ENCODE results near the gene STX16.
A peak's percentile ranks its signal among the peaks of the same experiment; 100 is the strongest.

STX16 gene

DNA sequence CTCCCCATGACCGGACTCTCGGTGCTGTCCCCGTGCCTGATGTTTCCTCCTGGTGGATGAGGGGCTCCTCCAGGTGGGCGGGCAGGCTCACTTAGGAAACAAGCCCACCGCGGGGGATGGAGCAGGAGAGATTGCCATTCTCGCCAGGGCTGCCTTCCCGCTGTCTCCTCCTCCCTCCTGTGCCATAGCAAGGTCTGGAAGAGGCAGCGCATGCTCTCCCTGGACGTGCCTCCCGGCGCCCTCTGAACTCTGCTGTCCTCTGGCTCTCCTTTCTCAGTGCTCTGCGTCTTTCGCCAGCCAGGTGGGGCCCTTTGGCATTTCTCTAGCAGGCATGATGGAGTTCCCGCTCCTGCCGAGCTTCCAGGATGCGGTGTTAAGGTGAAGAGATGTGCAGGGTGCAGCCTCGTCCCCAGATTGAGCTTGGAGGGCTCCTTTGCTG lies 24.1 kb downstream of the STX16 start:
- no peaks in the 10 kb centered on the region for H3K27me3 ChIP-seq (ENCODE audit: insufficient read depth, low read length, poor library complexity)

DNA sequence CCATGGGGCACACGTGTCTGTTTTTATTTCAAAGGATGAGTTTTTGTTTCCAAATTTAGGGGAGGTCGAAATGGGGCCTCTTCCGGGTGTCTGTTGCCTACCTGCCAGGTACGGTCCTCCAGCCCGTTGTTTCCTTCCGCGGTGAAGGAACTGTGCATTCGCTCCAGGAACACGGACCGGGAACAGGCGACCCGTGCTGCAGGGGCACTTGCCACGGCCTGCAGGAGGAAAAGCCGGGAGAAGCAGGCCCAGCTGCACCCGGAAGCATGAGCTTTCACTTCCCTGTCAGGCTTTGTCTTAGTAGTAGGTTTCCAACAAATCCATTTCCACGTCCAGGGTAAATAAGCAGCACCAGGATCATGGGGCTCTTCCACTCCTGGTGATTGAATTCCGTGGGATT lies 24.6 kb downstream of the STX16 start:
- WGBS (ENCODE audit: extremely low coverage, insufficient coverage, low lambda C conversion rate) = no CpG with 5 or more reads among the region's 17 CpGs
- H3K23ac ChIP-seq (ENCODE audit: low read length) = no peak overlapping the region
- no peaks in the 10 kb centered on the region for H3K79me2 ChIP-seq (ENCODE audit: control insufficient read depth, insufficient read depth, low read length)
- H2BK5ac ChIP-seq (ENCODE audit: low read length) = no peak overlapping the region
- peaks cover 4% of the 10 kb centered on the region for H3K79me1 ChIP-seq (ENCODE audit: low read length)
- H3K56ac ChIP-seq (ENCODE audit: low read length) = no peak overlapping the region
- no peak overlapping the region for H3K9ac ChIP-seq (ENCODE audit: low read length)
- no peak overlapping the region for H3K18ac ChIP-seq (ENCODE audit: low read length)
- no peak overlapping the region for H3K4me3 ChIP-seq (ENCODE audit: low read length)
- no peak overlapping the region for H3K4ac ChIP-seq (ENCODE audit: low read depth, low read length)
- H2BK120ac ChIP-seq (ENCODE audit: low read depth, low read length) = no peak overlapping the region
- H4K8ac ChIP-seq (ENCODE audit: low read depth, low read length) = no peak overlapping the region
- no peak overlapping the region for H4K5ac ChIP-seq (ENCODE audit: low read length)
- no peak overlapping the region for H2BK15ac ChIP-seq (replicated peaks; ENCODE audit: low read depth)
- peaks cover 9% of the 10 kb centered on the region for H3K36me3 ChIP-seq (ENCODE audit: control insufficient read depth, insufficient read depth, low read length)
- H2AK5ac ChIP-seq (ENCODE audit: low read length) = no peak overlapping the region
- no peak overlapping the region for H3K27ac ChIP-seq (ENCODE audit: low read depth, low read length)
- no peak for DNase-seq
- H3K27me3 ChIP-seq (ENCODE audit: insufficient read depth, low read length, poor library complexity) = no peaks in the 10 kb centered on the region
- H3K4me1 ChIP-seq (ENCODE audit: control insufficient read depth, low read depth, low read length) = peaks cover 2% of the 10 kb centered on the region
- H3K4me2 ChIP-seq (ENCODE audit: low read length) = no peak overlapping the region

More for the DNA sequence above, 24.1 kb downstream of the STX16 start:
- Histone ChIP-seq H3K4me2 (ENCODE audit: low read length) (no peak overlapping the region), H3K18ac (ENCODE audit: low read length) (no peak overlapping the region), H2BK5ac (ENCODE audit: low read length) (no peak overlapping the region), H3K27ac (ENCODE audit: low read depth, low read length) (no peak overlapping the region), H3K4me1 (ENCODE audit: control insufficient read depth, low read depth, low read length) (peaks cover 4% of the 10 kb centered on the region), H3K36me3 (ENCODE audit: control insufficient read depth, insufficient read depth, low read length) (peaks cover 10% of the 10 kb centered on the region), H3K4me3 (ENCODE audit: low read length) (no peak overlapping the region), H3K23ac (ENCODE audit: low read length) (no peak overlapping the region), H3K4ac (ENCODE audit: low read depth, low read length) (no peak overlapping the region), H4K8ac (ENCODE audit: low read depth, low read length) (no peak overlapping the region), H2AK5ac (ENCODE audit: low read length) (no peak overlapping the region), H2BK15ac (replicated peaks; ENCODE audit: low read depth) (no peak overlapping the region), H3K79me1 (ENCODE audit: low read length) (peaks cover 5% of the 10 kb centered on the region), H2BK120ac (ENCODE audit: low read depth, low read length) (no peak overlapping the region), H3K56ac (ENCODE audit: low read length) (no peak overlapping the region), H3K79me2 (ENCODE audit: control insufficient read depth, insufficient read depth, low read length) (no peaks in the 10 kb centered on the region), H4K5ac (ENCODE audit: low read length) (no peak overlapping the region), H3K9ac (ENCODE audit: low read length) (no peak overlapping the region)
- no CpG with 5 or more reads among the region's 18 CpGs for WGBS (ENCODE audit: extremely low coverage, insufficient coverage, low lambda C conversion rate)
- no peak for DNase-seq

DNA sequence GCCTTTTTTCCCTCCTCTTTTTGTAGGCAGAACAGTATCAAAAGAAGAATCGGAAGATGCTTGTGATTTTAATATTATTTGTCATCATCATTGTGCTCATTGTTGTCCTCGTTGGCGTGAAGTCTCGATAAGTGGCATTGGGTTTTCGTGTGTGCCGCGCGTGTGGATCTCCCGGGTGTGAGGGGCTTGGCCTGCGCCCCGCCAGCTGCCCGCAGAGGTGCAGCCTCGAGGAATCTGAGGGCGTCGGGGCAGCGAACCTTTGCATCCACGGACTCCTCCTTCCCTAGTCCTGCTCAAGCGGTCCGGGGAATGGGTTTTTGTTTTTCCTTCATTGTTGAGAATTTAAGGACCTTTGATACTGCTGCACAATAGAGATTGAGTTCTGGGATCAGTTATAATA lies 25.1 kb downstream of the STX16 start:
- H3K18ac ChIP-seq (ENCODE audit: low read length) = no peak overlapping the region
- no peak overlapping the region for H3K4me2 ChIP-seq (ENCODE audit: low read length)
- peaks cover 10% of the 10 kb centered on the region for H3K36me3 ChIP-seq (ENCODE audit: control insufficient read depth, insufficient read depth, low read length)

DNA sequence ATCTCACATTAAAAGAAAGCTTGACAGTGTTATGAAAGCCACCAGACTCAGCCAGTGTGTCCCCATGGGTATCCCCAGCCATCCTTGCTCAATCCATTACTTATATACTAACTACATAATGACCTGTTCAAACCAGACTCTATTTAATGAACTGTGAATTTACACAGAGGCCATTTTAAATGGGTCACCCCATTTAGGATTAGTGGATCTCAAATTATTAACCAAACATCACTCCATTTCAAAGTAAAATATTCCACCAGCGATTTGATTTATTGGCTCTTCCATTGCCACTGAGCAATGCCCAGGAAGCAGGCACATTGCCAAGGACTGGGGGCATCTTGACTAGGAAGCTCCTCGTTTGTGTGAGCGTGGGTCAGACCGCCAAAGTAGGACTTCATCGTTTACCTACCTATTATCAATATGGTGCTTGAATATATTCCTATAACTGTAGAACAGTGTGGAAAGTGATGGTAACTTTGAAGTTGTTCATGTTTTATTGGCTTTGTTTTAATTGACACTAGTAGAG lies 26.1 kb downstream of the STX16 start:
- Histone ChIP-seq H3K79me1 (ENCODE audit: low read length) (peaks cover 2% of the 10 kb centered on the region), H3K4ac (ENCODE audit: low read depth, low read length) (no peak overlapping the region), H3K23ac (ENCODE audit: low read length) (no peak overlapping the region), H2AK5ac (ENCODE audit: low read length) (no peak overlapping the region), H3K27me3 (ENCODE audit: insufficient read depth, low read length, poor library complexity) (no peaks in the 10 kb centered on the region), H3K18ac (ENCODE audit: low read length) (no peak overlapping the region), H4K8ac (ENCODE audit: low read depth, low read length) (no peak overlapping the region), H2BK5ac (ENCODE audit: low read length) (no peak overlapping the region), H3K9ac (ENCODE audit: low read length) (no peak overlapping the region), H3K56ac (ENCODE audit: low read length) (no peak overlapping the region), H4K5ac (ENCODE audit: low read length) (no peak overlapping the region), H2BK15ac (replicated peaks; ENCODE audit: low read depth) (no peak overlapping the region), H3K4me3 (ENCODE audit: low read length) (no peak overlapping the region), H3K4me1 (ENCODE audit: control insufficient read depth, low read depth, low read length) (peaks cover 2% of the 10 kb centered on the region), H3K36me3 (ENCODE audit: control insufficient read depth, insufficient read depth, low read length) (peaks cover 10% of the 10 kb centered on the region), H3K27ac (ENCODE audit: low read depth, low read length) (no peak overlapping the region), H3K4me2 (ENCODE audit: low read length) (no peak overlapping the region), H3K79me2 (ENCODE audit: control insufficient read depth, insufficient read depth, low read length) (no peaks in the 10 kb centered on the region), H2BK120ac (ENCODE audit: low read depth, low read length) (no peak overlapping the region)
- DNase-seq = no peak
- no CpG with 5 or more reads among the region's 5 CpGs for WGBS (ENCODE audit: extremely low coverage, insufficient coverage, low lambda C conversion rate)

More for the DNA sequence above, 25.1 kb downstream of the STX16 start:
- Histone ChIP-seq H2BK5ac (ENCODE audit: low read length) (no peak overlapping the region), H3K79me2 (ENCODE audit: control insufficient read depth, insufficient read depth, low read length) (no peaks in the 10 kb centered on the region), H4K8ac (ENCODE audit: low read depth, low read length) (no peak overlapping the region), H3K4ac (ENCODE audit: low read depth, low read length) (no peak overlapping the region), H3K9ac (ENCODE audit: low read length) (no peak overlapping the region), H2BK120ac (ENCODE audit: low read depth, low read length) (no peak overlapping the region), H4K5ac (ENCODE audit: low read length) (no peak overlapping the region), H2BK15ac (replicated peaks; ENCODE audit: low read depth) (no peak overlapping the region), H2AK5ac (ENCODE audit: low read length) (no peak overlapping the region), H3K79me1 (ENCODE audit: low read length) (peaks cover 2% of the 10 kb centered on the region), H3K4me3 (ENCODE audit: low read length) (no peak overlapping the region), H3K27me3 (ENCODE audit: insufficient read depth, low read length, poor library complexity) (no peaks in the 10 kb centered on the region), H3K4me1 (ENCODE audit: control insufficient read depth, low read depth, low read length) (peaks cover 2% of the 10 kb centered on the region), H3K56ac (ENCODE audit: low read length) (no peak overlapping the region), H3K27ac (ENCODE audit: low read depth, low read length) (no peak overlapping the region), H3K23ac (ENCODE audit: low read length) (no peak overlapping the region)
- no peak for DNase-seq
- no CpG with 5 or more reads among the region's 19 CpGs for WGBS (ENCODE audit: extremely low coverage, insufficient coverage, low lambda C conversion rate)

DNA sequence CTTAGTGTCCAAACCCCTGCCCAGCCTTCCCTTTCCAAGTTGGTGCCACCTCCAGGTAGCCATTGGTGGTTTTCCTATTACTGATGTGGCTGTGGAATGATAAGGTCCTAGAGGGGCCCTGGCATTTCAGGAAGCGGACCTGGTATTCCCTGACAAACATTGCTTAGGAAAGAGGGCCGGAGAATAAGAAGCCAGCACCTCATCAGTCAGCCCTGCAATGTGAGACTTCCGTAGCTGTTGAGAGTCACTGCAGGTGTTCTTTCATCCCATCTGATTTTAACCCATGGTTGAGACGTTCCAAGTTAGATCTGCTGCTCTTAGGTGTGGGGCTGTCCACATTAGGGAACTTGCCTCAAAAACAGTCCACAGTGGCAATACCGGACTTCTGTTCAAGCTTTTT lies 26.7 kb downstream of the STX16 start:
- Histone ChIP-seq H3K9ac (ENCODE audit: low read length) (no peak overlapping the region), H3K79me1 (ENCODE audit: low read length) (peaks cover 2% of the 10 kb centered on the region), H3K4ac (ENCODE audit: low read depth, low read length) (no peak overlapping the region), H3K4me1 (ENCODE audit: control insufficient read depth, low read depth, low read length) (peaks cover 2% of the 10 kb centered on the region), H2AK5ac (ENCODE audit: low read length) (no peak overlapping the region), H3K56ac (ENCODE audit: low read length) (no peak overlapping the region), H3K23ac (ENCODE audit: low read length) (no peak overlapping the region), H3K79me2 (ENCODE audit: control insufficient read depth, insufficient read depth, low read length) (no peaks in the 10 kb centered on the region), H3K4me2 (ENCODE audit: low read length) (no peak overlapping the region), H2BK15ac (replicated peaks; ENCODE audit: low read depth) (no peak overlapping the region), H3K18ac (ENCODE audit: low read length) (no peak overlapping the region), H4K5ac (ENCODE audit: low read length) (no peak overlapping the region), H3K36me3 (ENCODE audit: control insufficient read depth, insufficient read depth, low read length) (peaks cover 10% of the 10 kb centered on the region), H2BK120ac (ENCODE audit: low read depth, low read length) (no peak overlapping the region), H2BK5ac (ENCODE audit: low read length) (no peak overlapping the region), H3K27me3 (ENCODE audit: insufficient read depth, low read length, poor library complexity) (no peaks in the 10 kb centered on the region), H3K4me3 (ENCODE audit: low read length) (no peak overlapping the region), H3K27ac (ENCODE audit: low read depth, low read length) (no peak overlapping the region), H4K8ac (ENCODE audit: low read depth, low read length) (no peak overlapping the region)
- WGBS (ENCODE audit: extremely low coverage, insufficient coverage, low lambda C conversion rate) = no CpG with 5 or more reads among the region's 5 CpGs
- peak; percentile 48 for DNase-seq

DNA sequence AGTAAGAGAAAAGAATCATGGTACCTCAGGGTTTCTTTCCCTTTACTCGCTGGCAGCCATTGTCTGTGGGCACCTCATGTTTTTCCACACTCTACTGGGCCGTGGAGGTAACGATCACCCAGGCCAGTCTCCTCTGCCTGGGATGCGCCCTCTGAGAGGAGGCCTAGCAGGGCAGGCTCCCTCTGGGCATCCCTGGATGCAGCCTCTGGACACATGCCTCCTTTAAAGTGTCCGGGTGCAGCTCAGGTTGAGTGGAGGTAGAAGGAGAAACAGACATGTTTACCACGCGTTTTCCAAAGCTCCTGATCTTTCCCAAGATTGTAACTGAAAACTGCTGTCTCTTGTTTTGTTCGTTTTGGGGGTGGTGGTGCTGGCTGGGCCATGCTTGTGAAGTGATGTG lies 27.7 kb downstream of the STX16 start:
- H3K36me3 ChIP-seq (ENCODE audit: control insufficient read depth, insufficient read depth, low read length) = peaks cover 8% of the 10 kb centered on the region

More for the DNA sequence above, 27.7 kb downstream of the STX16 start:
- Histone ChIP-seq H3K23ac (ENCODE audit: low read length) (no peak overlapping the region), H3K4ac (ENCODE audit: low read depth, low read length) (no peak overlapping the region), H3K4me1 (ENCODE audit: control insufficient read depth, low read depth, low read length) (peaks cover 2% of the 10 kb centered on the region), H4K8ac (ENCODE audit: low read depth, low read length) (no peak overlapping the region), H3K79me1 (ENCODE audit: low read length) (peaks cover 2% of the 10 kb centered on the region), H4K5ac (ENCODE audit: low read length) (no peak overlapping the region), H2AK5ac (ENCODE audit: low read length) (no peak overlapping the region), H3K4me3 (ENCODE audit: low read length) (no peak overlapping the region), H2BK120ac (ENCODE audit: low read depth, low read length) (no peak overlapping the region), H3K9ac (ENCODE audit: low read length) (no peak overlapping the region), H3K27me3 (ENCODE audit: insufficient read depth, low read length, poor library complexity) (no peaks in the 10 kb centered on the region), H3K4me2 (ENCODE audit: low read length) (no peak overlapping the region), H3K18ac (ENCODE audit: low read length) (no peak overlapping the region), H3K56ac (ENCODE audit: low read length) (no peak overlapping the region), H3K79me2 (ENCODE audit: control insufficient read depth, insufficient read depth, low read length) (no peaks in the 10 kb centered on the region), H2BK5ac (ENCODE audit: low read length) (no peak overlapping the region), H2BK15ac (replicated peaks; ENCODE audit: low read depth) (no peak overlapping the region), H3K27ac (ENCODE audit: low read depth, low read length) (no peak overlapping the region)
- WGBS (ENCODE audit: extremely low coverage, insufficient coverage, low lambda C conversion rate) = no CpG with 5 or more reads among the region's 8 CpGs
- no peak for DNase-seq

All from mesendoderm (in vitro differentiated cells).